Measurements from ENCODE around the gene MSL1. TPM values are rescaled to one million over a fixed set of nuclear protein-coding genes. Genes with fewer than 3 reads are reported as not detected.
A peak's percentile ranks its signal among the peaks of the same experiment; 100 is the strongest.

The MSL1 gene
- total and polyA plus RNA-seq, 2 of the 13 experiments (the other 11 are each of a cell fraction or from before 2014, with no cell fraction given): 63.8 to 88.5 TPM

DNA sequence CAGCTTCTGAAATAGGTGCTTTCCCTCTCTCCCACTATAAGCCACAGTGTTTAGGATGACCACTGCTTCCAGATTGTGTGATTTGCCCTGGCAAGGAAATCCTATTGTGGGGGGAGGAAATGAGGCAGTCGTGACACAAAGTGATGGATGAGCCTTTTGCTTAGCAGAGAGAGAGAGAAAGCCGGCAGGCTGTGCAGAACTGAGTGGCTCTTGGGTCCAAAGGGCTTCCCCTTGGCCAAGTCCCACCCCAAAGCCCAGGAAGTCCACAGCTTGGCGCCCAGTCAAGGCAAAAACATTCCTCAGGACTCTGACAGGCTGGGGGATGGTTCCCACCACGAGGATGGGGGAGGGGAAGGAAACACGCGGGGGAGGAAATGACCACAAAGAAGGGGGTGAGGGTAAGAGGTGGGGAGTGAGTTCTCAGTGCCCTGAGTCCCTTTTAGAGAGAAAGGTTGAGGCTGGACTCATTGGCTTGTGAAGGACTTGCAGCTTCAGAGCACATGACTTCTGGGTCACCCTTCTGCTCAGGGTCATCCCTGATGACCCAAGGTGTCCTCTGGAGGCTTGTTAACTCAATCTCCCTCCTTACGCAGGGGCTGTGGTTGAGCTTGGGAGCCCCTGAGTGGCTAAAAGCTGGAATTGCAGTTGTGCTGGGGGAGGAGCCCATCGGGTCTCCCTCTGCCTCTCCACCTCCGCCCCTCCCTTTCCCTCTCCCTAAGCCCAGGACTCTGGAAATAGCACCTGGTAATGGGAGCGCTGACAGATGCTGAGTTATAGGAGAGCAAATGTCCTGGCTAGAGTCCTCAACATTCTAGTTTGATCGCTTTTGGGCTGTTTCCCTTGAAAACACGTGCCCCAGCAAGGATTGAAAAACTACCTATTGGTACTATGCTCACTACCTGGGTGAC is 10.3 kb upstream of the MSL1 start (continued):
- TF ChIP-seq KIAA2018 (CRISPR knock-in tag; IDR thresholded peaks at IDR 0.05; ENCODE audit: borderline replicate concordance) (no peak), ZSCAN25 (CRISPR knock-in tag; IDR thresholded peaks at IDR 0.05) (peak; percentile 82; the same call in 1 of the 2 replicates), GATAD2A (CRISPR knock-in tag; IDR thresholded peaks at IDR 0.05) (peak; percentile 74), ZFAT (CRISPR knock-in tag; conservative IDR thresholded peaks at IDR 0.05) (no peak), ZNF138 (CRISPR knock-in tag; IDR thresholded peaks at IDR 0.05; ENCODE audit: low read depth) (no peak), ZNF232 (CRISPR knock-in tag; IDR thresholded peaks at IDR 0.05; ENCODE audit: borderline replicate concordance) (0 out of 2 replicates have a peak, but pooled peaks have one; percentile 54), ZBTB38 (CRISPR knock-in tag; IDR thresholded peaks at IDR 0.05) (peak; percentile 51; the same call in 1 of the 2 replicates), ZBTB21 (CRISPR knock-in tag; IDR thresholded peaks at IDR 0.05) (no peak), ZNF709 (CRISPR knock-in tag; IDR thresholded peaks at IDR 0.05) (no peak), ZNF674 (CRISPR knock-in tag; IDR thresholded peaks at IDR 0.05; ENCODE audit: low read depth) (no peak), MLXIP (CRISPR knock-in tag; IDR thresholded peaks at IDR 0.05; ENCODE audit: borderline replicate concordance) (no peak), E2F2 (CRISPR knock-in tag; IDR thresholded peaks at IDR 0.05; ENCODE audit: borderline replicate concordance) (no peak), TAF1 (CRISPR knock-in tag; IDR thresholded peaks at IDR 0.05) (peak; percentile 44; the same call in 1 of the 2 replicates), ZSCAN22 (CRISPR knock-in tag; IDR thresholded peaks at IDR 0.05) (no peak), BRF2 (CRISPR knock-in tag; IDR thresholded peaks at IDR 0.05) (no peak)
